HG02870 (cell line): ENCODE data around the gene ANO5.
"Not testable (repeated sequence)": the region's sequence is repeated elsewhere in the genome, so short reads cannot be mapped to it uniquely, and the experiment has no call there.

Experiments used
- ATAC-seq: cut with Tn5 transposase; IDR thresholded peaks from one replicate; pipeline ENCODE4 v1.9.1; 2021; ENCODE audit warnings: mild to moderate bottlenecking, moderate library complexity; ENCODE audit not compliant: unreplicated experiment

ANO5 gene

DNA sequence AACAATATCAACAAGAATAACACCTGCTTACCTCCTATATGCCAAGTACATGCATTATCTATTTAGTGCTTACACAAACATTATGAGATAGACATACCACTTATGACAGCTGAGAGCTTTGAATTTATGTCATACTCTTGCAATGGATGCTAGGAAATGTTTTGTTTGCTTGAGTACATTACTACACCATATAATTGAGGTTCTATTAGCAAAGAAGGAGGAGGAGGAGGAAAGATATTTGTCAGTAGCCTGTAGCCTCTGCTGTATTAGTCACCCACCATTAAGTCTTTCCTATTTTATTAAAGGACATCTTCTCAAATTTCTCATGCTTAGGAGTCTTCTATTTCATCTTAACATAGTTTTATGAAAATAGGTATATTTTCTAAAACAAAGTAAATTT is 6.4 kb downstream of the ANO5 start:
- no peak for ATAC-seq

DNA sequence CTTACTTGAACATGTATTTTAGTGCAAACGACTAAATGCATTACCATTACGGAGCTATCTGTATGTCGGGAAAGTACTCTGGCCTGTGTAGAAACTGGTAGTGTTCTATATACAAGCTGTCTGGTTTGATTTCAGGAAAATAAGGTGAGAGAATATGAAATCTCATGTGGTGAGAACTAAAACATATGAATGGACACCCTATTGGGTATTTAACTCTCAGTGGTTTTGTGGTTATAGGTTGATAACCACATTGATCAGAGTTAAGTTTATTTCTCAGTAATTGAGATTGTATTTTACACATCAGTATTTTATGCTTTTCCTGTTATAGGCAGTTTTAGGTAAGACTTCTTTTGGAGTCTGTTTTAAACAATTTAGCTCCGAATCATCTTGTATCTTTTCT is 10.4 kb downstream of the ANO5 start:
- peak; percentile 70 for ATAC-seq

DNA sequence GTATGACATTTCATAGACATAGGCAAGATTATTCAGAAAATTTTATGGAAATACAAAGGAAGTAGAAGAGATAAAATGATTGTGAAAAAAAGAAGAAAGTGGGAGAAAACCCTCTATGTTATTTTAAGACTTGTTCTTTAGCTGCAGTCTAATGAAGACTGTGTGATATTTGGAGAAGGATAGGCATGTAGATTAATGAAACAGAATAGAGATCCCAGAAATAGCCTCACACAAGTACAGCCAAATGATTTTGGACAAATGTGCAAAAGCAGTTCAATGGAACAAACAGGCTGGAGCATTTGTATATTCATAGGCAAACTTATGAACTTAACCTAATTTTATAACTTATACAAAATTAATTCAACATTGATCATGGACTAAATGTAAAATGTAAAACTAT is 14.3 kb downstream of the ANO5 start:
- no peak for ATAC-seq

DNA sequence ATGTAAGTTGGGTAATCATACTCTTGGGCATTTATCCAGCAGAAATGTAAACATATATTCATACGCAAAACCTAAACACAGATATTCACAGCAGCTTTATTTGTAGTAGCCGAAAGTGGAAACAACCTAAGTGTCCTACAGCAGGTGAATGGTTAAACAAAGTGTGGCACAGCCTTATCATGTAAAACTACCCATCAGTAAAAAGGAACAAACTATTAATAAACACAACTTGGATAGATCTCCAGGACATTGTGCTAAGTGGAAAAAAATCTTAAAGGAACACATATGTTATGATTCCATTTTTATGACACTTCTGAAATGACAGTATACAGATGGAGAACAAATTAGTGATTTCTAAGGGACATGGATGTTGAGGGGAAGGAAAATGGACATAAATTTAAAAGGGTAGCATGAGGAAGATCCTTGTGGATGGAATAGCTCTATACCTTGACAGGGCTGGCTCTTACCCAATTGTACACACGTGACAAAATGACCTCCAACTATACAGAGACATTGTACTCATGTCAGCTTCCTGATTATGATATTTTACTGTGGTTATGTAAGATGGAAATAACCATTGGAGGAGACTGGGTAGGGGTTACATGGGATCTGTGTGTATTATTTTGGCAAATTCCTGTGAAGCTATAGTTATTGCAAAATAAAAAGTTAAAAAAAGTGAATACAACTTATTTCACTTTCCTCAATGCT is 15.4 kb downstream of the ANO5 start:
- ATAC-seq: no peak

DNA sequence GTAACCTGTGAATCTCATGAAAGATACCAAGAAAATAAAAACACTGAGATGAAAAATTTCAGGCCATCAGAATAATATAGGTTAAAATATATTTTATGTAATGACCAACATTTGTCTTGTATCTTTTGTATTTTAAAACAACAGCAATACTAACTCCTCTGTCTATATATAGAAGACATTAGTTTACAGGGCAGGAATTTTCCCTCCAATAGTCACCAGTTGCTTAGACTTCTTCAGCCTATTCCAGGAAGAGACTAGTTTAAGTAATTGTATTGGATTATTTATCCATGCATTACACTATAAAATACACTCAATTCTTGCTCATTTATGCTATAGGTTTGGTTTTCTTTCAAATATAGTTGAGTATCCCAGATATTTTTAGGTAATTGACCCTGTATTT is 24.1 kb downstream of the ANO5 start:
- no peak for ATAC-seq

DNA sequence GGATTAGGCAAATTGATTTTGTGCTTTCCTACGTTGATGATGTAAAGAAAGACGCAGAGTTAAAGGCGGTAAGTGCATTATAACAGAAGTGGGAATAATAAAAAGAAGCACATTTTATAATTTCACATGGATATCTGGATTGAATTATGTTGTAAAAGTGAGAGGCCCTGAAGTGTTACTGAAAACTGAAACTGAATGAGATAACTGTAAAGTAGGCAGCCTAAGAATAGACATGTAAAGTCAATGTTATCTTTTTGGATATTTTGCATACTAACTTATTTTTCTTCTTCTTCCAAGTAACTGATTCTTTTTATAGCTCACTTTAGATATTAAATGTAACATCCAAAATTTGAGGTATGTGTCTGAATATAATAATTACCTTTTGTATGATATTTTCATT is 28.3 kb downstream of the ANO5 start:
- ATAC-seq: no peak

DNA sequence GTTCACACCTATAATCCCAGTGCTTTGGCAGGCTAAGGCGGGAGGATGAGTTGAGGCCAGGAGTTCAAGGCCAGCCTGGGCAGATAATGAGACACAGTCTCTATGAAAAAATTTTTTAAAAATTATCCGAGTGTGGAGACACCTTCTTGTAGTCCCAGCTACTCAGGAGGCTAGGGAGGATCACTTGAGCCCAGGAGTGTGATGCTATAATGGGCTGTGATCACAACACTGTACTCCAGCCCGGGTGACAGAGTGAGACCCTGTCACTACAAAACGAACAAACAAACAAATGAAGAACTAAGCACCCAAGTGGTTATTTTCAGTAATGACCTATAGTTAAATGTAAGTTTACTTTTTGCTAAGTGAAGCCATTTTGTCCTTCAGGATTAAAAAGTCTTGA is 32.3 kb downstream of the ANO5 start:
- no peak for ATAC-seq

DNA sequence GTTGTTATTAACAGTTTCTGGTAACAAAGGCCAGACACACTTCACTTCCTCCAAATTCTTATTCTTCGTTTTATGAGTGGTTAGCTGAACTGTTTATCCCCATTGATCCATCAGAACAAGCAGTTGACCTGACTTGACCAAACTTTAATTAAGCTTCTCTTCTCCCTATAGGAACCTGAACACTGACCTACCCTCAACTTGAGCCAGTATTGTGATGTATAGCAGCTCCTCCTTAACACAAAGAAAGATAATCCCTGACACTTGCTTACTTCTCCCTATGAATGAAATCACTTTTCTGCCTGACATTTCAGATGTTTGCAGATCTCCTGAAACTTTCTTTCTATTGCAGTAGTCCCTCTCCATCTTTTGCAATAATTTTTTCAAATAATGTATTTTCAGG is 41.9 kb downstream of the ANO5 start:
- ATAC-seq: no peak

DNA sequence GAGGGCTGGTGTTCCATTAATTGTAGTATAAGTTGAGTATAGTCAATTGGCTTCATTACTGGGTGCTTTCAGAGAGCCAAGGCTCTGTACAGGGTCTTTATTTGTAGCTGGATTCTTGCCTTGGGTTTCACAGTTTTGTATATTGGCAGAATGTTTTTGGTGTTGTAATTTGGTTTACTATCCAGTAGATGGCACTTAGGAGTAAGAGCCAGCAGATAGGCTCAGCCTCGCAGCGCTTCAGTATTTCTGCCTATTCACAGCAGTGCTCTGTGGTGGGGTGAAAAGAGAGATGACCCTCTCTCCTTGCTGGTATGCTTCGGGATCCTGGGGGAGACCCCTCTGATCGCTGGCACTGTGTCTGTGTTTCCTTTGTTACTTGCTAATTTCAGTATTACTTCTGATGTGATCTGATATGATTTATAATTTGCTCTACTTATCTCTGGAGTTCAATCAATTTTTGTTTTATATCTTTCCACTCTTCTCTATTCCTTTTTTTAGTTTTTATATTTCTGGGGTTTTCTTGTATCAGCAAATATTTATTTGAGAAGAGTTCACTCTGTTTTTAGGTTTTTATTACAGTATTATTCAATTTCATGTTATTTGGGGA is 52.2 kb downstream of the ANO5 start:
- peak; percentile 99 for ATAC-seq

DNA sequence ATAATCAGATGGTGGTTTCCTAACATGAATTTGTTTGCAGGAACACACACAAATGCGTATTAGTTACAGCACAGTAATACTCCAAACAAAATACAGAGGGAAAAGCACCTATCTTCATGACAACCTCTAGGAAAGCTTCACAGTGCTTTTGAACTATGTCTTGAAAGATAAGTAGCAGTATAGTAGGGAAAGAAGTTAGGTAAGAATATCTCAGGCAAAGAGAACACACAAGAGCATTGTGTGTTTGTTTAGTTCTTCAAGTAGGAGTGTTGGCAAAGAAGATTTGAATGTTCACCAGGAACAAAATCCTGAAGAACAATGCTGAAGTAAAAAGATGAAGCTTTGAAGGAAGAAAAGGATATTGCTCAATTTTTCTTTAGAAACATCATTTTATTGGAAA is 54.1 kb downstream of the ANO5 start:
- no peak for ATAC-seq

DNA sequence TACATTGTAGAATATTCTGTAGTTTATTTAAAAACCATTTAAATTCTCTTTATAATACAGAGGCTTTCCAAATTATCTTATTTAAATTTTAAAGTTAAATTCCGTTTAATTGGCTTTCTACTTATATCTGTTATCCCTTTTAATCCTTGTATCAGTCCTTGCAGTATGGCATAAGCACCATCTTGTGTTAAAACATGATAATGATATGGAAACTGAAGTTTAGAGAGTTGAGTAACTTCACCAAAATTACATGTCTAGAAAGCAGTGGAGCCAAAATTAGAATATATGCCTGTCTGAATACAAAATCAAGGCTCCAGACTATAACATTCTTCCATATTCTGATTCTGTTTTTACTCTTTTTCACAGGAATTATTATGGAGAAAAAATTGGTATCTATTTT is 57.0 kb downstream of the ANO5 start:
- ATAC-seq: no peak

DNA sequence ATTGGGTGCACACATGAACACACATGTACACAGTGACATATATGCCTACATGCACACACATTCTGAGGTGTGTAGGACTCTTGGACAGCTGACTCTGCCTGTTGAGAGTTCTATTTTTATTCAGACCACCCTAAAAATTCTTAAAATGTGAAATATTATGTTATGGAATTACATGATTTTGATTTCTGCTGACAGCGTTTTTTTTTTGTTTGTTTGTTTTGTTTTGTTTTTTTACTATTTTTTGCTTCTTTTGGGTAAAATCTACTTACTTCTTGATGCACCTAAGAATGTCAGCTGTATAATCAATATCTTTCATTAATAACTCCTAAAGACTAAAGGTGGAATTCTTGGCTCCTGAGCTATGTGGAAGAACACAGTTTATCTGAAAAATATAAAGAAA is 64.0 kb downstream of the ANO5 start:
- ATAC-seq: no peak

DNA sequence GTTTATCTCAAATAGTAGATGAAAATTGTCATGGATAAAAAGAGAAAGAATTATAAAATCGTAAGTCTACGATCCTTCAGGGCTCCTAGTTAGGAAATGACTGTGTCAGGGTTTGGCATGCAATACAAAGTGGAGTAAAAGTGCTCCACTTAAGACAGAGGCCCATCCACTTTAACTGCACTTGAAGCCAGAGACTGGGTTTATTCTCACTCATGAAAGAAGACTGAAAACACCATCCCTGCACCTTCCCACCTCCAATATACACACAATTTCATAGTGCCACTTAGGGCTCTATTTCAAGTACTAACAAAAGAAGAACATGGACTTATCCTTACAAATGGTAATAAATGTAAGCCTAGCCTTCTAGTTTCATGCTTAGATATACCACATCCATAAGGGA is 70.7 kb downstream of the ANO5 start:
- no peak for ATAC-seq

DNA sequence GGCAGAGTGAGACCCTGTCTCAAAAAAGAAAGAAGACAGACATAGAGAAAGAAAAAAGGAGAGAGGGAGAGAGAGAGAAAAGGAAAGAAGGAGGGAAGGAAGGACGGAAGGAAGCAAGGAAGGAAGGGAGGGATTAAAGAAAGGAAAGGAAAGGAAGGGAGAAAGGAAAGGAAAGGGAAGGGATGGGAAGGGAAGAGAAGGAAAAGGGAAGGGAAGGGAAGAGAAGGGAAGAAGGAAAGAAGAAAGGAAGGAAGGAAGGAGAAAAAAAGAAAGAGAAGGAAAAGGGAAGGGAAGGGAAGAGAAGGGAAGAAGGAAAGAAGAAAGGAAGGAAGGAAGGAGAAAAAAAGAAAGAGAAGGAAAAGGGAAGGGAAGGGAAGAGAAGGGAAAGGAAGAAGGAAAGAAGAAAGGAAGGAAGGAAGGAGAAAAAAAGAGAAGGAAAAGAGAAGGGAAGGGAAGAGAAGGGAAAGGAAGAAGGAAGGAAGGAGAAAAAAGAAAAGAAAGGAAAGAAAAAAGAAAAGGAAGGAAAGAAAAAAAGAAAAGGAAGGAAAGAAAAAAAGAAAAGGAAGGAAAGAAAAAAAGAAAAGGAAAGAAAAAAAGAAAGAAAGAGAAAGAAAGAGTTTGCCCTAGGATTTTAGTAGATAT is 76.2 kb downstream of the ANO5 start:
- not testable (repeated sequence) for ATAC-seq

DNA sequence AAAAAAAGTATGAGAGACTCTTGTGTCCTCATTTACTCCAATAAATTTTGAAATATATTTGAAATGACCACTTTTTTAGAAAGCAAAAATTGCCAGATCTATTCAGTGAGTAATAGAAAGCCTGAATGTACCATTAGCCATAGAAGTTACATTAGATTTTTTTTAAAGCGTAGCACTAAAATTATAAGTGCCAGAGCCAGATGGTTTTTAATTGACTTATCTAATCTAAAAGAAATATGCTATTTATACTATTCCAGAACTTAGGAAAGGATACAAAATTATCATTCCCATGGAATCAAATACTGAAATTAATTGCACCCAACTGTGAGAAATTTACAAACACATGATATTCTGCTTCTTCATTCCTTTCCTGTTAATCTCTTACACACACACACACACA is 80.9 kb downstream of the ANO5 start:
- no peak for ATAC-seq

DNA sequence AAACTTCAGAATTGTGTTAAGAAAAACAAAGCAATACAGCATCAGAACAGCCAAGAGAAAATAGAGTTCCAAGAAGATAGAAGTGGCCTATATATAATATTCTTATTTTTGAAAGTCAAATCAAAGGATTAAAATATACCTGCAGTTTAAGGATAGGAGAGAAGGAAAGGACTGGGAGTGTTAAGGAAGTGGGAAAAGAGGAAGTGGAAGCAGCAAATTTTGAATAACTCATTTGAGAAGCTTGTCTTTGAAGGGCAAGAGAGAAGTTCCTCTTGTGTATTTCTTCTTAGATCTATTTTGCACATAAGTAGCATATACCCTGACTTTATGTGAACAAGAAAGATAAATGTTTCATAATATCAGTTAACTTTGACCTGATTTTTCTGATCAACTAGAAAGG is 82.7 kb downstream of the ANO5 start:
- ATAC-seq: no peak

DNA sequence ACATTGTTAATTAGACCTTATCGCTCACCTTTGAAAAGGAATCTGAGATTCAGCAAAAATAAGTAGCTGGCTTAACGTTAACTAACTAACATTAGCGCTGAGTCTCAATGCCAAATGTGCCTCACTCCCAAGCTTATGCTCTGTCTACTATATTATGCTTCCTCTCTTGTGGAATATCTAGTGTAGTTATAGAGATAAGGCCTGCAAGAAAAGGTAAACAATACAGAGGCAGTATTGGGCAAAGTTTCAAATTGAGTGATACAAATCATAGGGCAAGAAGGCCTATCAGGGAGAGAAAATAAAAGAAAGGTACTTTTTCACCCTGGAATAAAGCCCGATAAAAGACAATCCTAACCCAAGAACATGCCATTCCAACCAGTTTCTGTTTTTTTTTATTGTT is 83.7 kb downstream of the ANO5 start:
- ATAC-seq: no peak

DNA sequence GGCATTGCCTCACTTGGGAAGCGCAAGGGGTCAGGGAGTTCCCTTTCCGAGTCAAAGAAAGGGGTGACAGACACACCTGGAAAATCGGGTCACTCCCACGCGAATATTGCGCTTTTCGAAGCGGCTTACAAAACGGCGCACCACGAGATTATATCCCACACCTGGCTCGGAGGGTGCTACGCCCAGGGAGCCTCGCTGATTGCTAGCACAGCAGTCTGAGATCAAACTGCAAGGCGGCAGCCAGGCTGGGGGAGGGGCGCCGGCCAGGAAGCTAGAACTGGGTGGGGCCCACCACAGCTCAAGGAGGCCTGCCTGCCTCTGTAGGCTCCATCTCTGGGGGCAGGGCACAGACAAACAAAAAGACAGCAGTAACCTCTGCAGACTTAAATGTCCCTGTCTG is 92.1 kb downstream of the ANO5 start:
- ATAC-seq: not testable (repeated sequence)

DNA sequence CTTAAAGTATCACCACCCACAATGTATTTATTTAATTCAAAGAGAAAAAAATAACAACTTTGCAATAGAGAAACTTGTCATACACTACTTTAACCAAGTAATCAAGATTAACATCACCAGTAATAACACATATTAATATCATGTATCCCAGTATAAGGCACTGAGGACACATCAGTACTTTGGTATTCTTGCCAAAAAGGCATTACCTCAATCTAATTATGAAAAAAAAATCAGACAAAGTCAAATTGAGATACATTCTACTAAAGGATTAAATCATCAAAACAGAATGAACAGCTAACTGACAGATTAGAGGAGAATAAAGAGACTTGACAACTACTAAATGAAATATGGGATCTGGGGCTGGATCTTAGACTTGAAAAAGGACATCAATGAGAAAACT is 109.5 kb downstream of the ANO5 start:
- ATAC-seq: no peak

DNA sequence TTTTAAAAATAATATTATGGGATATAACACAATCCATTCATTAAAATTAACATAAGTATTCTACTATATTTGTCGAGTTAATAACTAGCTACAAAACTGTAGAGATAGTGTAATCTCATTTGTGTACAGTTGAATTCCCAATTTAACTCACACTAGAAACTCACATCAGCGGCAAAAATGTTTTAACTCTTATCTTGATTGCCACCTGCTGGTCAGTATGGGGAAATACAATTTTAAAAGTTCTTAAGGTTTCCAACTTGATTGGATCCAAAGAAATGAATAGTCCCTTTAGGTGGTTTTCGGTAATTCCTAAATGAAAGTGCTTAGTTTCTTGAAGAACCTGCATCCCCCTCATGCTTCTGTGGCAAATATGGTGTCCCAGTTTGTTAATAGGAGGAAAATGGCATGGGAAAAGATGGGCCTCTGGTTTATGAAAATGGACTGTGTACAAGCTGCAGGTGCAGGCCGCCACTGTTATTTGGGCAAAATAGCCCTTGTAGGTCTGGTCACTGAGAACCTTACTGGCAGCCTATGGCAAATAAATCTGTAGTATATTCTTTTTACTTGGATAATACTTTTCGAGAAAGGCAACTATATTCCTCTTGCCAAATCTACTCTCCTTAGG is 111.6 kb downstream of the ANO5 start:
- no peak for ATAC-seq

DNA sequence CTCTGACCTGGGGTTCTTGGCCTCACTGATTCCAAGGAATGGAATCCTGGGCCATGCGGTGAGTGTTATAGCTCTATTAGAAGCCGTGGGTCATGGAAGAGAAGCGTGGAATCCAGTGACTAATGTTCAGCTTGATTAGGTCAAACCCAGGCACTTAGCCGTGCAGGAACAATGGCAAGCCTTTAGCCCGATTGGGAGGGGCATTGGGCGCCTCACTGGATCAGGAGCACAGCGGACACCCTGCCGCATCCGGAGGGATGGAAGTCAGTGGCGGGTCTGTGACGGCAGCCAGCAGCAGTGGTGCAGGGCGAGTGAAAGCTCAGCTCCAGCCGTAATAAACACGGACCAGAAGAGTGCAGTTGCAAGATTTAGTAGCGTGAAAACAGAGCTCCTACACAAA is 124.8 kb downstream of the ANO5 start:
- no peak for ATAC-seq

DNA sequence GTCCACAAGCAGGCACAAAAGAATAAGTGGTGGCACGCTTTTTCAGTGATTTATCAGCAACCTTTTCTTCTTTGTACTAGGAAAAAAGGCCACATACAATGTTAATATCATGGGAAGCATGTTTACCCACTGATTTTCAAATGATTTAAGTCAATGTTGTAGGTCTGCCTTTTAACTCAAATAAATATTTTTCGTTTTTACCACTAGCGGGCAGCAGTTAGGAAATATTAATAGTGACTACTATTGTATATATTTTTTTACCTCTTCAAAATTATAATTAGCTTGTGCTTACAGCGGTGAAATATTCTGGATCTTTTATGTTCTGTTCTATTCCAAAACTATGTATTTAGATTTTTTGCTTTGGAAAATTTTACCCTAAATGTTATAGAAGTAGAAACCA is 138.9 kb downstream of the ANO5 start:
- ATAC-seq: no peak
